ELF-1 (cell line): ENCODE results near the gene FBLIM1.
"Not testable (repeated sequence)": the region's sequence is repeated elsewhere in the genome, so short reads cannot be mapped to it uniquely, and the experiment has no call there.

Source experiments
- DNase-seq: peaks from one replicate; pipeline ENCODE4 v3.0.0-alpha.2; 2016; ENCODE audit warnings: low read depth, low spot score

Gene FBLIM1

DNA sequence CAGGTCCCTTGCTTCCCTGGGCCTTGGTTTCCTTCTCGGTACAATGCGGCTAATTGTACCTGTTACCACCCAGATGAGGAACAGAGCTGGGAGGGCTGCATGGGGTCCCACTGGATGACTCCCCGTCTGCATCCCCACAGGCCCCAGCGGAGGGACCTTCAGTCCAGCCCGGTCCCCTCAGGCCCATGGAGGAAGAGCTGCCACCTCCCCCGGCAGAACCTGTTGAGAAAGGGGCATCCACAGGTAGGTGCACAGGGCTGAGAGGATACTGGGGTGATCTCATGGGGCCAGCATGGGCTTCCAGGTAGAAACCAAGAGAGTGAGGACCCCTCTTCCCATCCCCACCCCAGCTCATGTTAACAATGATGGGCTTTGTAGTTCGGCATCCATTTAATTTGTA, 9.8 kb downstream of the FBLIM1 start:
- no peak for DNase-seq

DNA sequence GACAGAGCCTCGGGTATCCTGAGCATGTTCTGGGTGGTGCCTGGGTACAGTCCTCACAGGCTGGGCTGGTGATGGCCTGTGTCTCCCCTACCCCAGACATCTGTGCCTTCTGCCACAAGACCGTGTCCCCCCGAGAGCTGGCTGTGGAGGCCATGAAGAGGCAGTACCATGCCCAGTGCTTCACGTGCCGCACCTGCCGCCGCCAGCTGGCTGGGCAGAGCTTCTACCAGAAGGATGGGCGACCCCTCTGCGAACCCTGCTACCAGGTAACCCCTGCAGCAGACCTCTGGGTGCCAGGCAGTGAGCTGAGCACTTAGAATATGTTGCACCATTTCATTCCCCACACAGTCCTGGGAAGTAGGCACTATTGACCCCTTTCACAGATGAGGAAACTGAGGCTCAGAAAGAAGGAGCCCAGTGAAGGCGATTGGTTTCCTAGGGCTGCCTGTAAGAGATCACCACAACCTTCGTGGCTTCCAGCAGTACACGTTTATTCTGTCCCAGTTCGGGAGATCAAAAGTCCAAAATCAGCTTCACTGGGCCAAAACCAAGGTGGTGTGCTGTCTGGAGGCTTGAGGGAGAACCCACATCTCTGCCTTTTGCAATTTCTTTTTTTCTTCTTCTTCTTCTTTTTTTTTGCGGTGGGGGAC, 11.8 kb downstream of the FBLIM1 start:
- no peak for DNase-seq

DNA sequence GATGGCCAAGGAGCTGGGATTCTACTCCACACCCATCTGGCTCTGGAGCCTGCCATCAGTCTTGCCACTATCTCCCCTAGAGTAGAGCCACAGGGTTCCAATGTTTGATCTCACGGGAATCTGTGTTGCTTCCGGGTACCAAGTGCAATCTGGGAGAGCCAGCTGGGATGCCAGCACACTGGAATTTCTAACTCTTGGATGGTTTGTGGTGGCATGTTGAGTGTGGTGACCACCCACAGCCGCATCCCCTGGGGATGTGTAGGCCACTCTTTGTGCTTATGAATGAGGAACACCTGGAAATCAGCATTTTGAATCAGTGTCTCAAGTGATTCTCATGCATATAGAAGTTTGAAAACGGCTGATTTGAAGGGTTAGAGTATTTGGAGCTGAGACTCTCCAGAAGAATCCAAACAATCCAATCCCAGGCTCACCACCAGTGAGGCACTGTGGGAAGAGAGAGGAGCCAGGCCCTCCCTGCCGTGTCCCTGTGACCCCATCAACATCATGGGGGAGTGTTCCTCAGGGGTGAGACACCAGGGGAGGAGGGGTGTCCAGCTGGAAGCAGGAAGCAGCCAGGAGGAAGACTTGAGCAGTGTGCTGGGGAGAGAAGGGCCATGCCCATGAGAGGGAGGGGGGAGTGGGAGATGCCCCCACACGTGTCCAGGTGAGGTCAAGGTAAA, 13.4 kb downstream of the FBLIM1 start:
- DNase-seq, result no peak

DNA sequence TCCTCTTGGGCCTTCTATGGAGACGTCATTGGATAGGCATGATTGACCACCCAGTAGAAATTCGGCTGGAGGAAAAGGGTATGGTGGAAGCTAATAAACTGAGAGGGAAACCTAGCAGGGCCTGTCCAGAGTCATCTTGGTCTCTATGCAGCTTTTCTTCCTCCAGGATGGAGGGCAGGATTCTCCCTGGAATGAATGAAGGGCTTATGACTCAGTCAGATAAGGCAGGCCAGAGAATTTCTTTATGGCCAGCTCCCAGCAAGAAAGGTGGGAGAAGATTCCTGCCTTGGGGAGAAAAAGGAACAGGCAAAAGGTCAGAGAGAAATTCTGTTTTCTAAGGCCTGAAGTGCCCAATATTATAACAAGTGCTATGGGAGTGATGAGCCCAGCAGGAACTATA, 17.1 kb downstream of the FBLIM1 start:
- DNase-seq, result no peak

DNA sequence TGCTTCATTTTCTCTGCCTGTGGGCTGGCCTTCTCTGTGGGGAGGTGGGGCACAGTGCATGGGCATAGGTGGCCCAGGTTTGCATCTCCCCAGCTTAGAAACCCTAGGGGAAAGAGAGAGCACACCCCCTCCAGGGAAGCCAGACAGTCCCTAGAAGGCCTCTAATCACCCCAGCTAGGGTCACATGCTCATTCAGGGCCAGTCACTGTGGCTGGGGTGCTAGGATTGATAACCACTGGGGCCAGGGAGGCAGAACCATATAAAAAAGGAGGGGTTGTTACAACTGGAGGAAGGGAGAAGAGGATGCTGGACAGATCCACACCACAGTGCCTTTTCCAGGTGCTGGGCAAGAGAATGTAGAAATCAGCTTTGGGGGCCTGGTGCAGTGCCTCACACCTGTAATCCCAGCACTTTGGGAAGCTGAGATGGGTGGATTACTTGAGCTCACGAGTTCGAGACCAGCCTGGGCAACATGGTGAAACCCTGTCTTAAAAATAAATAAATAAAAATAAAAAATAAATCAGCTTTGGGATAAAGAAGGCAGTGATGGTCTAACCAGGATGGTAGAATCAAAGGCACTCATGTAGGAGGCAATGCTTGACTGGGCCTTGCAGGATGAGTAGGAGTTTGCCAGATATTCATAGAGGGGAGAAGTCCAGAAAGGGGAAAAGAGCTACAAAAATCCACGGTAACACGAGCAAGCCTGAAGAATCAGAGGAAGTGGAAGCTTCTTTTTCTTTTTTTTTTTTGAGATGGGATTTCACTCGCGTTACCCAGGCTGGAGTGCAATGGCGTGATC, 19.5 kb downstream of the FBLIM1 start:
- DNase-seq, result no peak

DNA sequence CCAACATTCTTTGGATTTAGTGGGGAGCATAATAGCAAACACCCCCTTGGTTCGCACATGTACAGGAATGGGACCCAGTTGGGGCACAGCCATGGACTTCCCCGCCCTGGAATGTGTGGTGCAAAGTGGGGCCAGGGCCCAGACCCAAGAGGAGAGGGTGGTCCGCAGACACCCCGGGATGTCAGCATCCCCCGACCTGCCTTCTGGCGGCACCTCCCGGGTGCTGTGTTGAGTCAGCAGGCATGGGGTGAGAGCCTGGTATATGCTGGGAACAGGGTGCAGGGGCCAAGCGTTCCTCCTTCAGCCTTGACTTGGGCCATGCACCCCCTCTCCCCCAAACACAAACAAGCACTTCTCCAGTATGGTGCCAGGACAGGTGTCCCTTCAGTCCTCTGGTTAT, 27.1 kb downstream of the FBLIM1 start:
- DNase-seq, result no peak

DNA sequence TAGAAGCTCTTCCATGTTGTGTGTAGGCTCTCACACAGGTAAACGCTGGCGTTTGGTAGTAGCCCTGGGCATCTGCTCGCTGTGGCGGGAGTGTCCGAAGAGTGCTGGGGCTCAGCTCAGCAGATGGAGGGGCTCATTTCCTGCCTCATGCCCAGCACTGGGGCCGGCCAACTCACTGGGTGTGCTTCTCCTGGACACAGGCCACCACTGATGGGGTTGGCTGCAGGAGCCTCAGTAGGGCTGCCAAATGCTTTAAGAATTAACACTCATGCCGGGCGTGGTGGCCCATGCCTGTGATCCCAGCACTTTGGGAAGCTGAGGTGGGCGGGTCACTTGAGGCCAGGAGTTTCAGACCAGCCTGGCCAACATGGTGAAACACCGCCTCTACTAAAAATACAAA, 28.0 kb downstream of the FBLIM1 start:
- DNase-seq, result no peak

DNA sequence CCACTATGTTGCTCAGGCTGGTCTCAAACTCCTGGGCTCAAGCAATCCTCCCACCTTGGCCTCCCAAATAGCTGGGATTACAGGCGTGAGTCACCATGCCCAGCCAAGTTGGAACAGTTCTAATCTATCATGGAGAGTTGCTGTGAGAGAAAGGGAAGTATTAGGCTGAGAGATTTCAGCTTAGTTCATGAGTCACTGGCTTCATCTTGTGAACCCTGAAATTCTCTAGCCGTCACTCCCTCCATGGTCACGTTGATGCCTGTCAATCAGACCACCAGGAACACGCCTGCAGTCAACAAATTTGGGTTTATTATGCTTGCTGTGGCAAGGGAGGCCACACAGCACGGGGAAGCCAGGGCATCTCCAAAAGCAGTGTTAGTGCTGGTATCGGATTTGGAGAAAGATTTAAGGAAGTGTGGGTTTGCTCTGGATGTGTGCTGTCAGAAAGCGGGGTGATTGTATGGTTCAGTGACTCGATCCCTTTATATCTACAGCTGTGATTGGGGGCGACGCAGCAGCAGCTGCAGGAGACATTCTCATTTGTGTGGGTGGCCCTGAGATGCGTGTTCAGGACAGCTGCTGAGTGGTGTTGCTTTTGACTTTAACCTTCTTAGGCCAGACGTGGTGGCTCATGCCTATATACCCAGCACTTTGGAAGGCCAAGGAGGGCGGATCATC, 30.2 kb downstream of the FBLIM1 start:
- DNase-seq, result no peak

DNA sequence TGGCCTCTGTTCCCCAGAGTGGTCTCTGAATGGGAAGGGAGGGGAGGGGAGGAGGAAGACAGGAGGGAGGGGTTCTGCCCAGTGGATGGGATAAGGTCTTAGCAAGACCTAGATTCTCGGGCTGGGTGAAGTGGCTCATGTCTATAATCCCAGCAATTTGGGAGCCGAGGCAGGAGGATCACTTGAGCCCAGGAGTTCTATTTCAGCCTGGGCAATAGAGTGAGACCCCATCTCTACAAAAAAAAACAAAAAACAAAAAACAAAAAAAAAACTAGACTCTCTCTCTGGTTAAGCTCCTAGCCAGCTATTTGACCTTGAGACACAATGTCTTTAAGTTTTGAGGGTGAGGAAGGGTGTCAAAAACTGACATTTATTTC, 37.5 kb downstream of the FBLIM1 start:
- DNase-seq, result no peak

DNA sequence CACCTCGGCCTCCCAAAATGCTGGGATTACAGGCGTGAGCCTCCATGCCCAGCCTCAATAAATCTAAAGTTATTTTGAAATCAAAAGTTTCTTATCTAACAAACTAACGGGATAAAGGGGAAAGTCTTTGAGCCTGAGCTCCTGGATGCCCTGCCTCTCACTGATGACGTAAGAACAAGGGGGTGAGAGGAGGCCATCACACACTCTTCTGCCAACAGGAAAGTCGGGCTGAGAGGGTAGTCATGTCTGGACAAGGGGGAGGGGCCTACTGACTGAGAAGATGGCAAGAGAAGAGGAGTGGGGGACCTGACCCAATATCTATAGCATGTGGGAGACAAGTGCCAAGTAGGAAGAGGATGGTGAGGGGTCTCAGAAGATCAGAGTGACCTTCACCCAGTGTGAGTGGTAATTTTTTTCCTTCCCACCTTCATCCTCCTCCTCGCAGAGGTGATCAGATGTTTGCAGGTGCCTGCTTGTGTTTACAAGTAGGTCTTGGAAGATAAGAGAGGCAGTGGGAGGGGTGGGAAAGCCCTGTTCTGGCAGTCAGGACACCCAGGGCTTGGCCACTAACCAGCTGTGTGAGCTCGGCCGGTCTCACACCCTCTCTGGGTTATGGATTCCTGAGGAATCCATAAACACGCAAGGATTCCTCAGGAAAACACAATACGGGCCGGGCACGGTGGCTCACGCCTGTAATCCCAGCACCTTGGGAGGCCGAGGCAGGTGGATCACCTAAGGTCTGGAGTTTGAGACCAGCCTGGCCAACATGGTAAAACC, 39.2 kb downstream of the FBLIM1 start:
- no peak for DNase-seq

DNA sequence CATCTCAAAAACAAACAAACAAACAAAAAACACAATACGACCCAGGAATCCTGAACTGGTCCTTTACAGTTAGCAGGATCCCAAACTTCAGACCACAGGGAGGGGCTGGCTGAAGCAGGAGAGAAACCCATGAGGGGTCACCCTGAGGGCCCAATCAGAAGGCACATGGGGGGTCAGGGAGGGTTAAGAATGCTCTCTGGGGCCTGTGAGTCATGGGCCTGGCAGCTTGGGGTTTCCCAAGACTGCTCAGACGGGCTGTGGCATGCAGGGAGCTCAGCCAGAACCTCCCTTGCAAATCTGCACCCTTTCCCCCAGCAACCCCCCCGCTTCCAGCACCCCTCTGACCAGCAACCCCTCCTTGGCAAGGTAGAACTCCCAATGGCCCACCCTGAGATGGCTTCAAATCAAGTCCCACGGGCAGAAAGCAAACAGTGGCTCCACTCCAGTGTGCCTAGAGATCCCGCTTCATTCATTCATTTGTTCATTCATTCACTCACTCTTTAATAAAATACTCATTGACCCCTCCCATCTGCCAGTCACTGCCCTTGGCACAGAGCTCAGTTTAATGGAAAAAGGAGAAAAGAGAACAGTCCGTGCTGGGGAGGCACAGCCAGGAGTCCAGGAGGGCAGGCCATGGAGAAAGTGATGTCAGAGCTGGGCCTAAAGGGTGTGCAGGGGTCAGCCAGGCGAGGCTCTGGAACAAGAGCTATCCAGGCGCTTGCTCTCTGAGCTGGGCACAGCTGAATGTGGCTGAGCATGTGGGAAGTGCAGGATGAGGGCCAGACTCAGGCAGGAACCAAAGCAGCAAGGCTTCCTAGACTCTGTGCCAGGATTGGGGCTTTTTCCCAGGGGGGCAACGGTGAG, 40.6 kb downstream of the FBLIM1 start:
- DNase-seq, result peak; percentile 84

DNA sequence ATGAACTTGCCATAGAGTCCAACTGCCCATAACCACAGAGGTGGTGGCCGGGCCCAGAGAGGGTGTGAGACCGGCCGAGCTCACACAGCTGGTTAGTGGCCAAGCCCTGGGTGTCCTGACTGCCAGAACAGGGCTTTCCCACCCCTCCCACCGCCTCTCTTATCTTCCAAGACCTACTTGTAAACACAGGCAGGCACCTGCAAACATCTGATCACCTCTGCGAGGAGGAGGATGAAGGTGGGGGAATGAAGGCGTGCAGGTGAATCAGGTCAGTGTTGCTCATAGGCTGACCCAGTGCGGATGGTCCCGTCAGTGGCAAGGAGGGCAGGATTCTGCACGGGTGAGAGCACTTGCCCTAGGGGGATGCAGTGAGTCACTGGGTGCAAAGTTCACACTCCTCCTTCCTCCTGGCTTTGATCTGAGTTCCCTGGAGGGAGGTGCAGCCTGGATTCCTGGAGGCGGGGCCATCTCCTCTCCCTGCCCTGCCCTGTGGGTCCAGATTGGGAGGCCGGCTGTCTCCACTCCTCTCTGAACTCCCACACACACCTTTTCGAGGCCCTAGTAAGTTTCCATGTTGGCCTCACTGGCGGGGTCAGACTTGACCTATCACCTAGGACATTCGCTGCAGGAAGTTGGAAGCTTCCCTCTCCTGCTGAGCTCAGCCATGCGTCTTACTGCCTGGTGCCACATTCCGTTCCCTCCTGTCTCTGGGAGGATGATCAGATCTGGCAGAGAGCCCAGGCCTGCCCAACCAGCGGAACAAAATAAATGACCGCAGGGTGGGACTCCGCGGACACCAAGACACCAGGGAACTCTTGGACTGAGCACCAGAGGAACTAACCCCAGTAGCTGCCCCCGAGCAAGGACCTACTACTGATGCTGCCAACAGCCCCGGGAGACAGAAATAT, 41.6 kb downstream of the FBLIM1 start:
- peak; percentile 97 for DNase-seq

DNA sequence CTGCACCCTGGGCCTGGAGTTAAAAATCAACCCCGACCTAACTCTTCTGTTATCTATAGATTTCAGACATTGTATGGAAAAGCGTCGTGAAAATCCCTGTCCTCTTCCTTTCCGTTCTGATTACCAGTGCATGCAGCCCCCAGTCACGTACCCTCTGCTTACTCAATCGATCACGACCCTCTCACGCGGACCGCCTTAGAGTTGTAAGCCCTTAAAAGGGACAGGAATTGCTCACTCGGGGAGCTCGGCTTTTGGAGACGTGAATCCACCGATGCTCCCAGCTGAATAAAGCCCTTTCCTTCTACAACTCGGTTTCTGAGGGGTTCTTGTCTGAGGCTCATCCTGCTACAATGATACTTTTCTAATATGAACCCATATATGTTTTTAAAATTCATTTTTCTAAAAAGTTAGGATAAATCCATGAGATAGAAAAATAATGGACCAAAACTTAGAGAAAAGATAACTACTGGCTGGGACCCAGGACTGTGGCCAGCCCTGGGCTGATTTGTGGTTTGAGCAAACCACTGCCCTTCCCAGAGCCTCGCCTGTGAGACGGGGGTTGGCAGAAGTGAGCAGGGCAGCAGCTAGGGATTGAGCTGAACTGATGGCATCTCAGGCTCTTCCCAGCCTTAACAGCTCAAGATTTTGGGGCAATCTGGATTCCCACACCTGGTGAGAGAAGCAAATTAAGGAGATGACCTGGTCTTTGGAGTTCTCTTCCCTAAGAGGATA, 43.8 kb downstream of the FBLIM1 start:
- DNase-seq, result no peak

DNA sequence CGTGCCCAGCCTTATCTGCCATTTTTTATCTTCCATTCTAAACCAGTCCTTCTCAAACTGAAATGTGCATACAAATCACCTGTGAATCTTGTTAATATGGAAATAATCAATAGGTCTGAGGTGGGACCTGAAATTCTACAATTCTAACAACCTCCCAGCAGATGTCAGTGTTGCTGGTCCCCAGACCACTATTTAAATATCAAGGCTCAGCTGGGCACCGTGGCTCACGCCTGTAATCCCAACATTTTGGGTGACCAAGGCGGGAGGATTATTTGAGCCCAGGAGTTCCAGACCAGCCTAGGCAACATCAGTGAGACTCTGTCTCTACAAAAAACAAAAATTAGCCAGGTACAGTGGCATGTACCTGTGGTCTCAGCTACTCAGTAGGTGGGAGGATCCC, 44.8 kb downstream of the FBLIM1 start:
- DNase-seq, result peak; percentile 39

DNA sequence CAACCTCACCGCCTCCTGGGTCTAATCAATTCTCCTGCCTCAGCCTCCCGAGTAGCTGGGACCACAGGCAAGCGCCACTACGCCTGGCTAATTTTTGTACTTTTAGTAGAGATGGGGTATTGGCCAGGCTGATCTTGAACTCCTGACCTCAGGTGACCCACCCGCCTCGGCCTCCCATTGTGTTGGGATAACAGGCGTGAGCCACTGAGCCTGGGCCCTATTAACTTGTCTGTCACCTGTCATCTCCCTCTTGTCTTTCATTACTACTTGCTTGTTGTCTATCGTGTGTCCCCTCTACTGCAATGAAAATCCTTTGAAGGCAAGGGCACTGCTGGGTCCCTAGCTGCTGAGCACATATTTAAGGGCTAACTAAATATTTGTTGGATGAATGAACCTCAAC, 45.5 kb downstream of the FBLIM1 start:
- DNase-seq, result no peak

DNA sequence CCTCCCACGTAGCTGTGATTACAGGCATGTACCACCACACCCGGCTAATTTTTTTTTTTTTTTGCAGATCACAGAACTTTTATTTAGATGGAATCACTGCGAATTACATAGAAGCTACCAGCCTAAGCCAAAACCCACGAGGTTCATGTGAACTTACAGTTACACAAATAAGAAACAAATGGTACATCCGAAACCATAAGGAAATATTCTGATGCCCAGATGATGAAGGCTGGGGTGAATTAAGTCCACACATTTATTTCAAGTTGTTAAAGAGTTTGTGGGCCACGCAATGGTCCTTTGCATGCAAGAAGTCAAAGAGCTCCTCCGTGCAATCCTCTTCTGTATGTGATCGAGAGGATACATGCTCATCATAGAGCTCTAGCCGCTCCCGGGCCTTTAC, 48.5 kb downstream of the FBLIM1 start:
- DNase-seq, result no peak

DNA sequence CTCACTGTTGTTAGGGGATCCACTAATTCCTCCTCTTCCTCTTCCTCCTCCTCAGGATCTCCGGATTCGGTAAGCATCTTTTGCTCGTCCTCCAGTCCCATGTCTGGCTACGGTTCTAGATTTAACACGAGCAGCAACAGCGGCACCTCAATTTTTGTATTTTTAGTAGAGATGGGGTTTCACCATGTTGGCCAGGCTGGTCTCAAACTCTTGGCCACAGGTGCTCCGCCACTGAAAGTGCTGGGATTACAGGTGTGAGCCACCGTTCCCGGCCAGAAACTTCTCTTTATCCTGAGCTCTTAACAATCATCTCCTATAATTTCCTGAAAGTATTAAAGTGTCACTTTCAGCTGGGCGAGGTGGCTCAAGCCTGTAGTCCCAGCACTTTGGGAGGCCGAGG, 49.0 kb downstream of the FBLIM1 start, which contains the start of gene UQCRHL:
UQCRHL (minus strand) TSS at position 101 of the 400 bp plus-strand sequence; CDS start at position 101, 0 bp downstream.
- not testable (repeated sequence) for DNase-seq

DNA sequence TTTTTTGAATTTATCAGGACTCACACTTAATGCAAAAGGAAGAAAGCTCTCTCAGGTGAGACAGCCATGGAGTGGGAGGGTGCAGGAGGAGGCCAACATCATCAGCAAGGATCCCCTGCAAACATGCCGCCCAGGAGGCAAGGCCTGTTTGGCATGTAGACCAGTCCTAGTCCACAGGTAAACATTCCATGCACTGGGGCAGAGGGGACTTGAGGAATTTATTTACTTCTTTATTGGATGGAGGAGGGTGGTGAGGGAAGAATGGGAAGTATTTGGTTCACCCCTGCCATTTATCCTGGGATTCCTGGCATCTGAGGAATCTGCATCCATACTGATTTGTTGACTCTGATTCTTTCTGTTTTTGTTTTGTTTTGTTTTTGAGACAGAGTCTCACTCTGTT, 50.4 kb downstream of the FBLIM1 start:
- DNase-seq, result no peak

DNA sequence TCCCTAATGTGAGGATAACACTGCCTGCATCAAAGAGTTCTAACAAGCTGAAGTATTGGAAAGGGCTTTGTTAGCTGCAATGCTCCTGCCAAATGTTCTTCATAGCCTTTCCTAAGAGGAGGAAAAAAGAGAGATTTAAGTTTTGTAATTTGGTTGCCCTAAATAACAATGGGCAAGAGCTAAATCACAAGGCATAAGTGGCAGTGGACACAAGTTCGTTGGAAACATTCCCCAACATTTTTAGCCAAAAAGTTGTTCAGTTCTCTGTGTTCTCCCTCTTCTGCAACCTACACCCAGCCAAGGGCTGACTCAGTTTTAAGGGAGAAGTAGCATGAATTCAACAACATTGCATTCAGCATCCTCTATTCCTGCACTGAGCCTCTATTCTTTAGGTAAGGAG, 51.5 kb downstream of the FBLIM1 start:
- no peak for DNase-seq
